OCI-LY7 (cell line): ENCODE measurements around the gene ARHGAP31.

ENCODE experiments used
- CTCF ChIP-seq: fragments of 200-600 bp; sonication (generic); conservative IDR thresholded peaks from 2 replicates; pipeline ENCODE4 v1.5.1; 2014; ENCODE audit warnings: mild to moderate bottlenecking, antibody characterized with exemption, low read length, moderate library complexity, mixed read lengths
- EZH2phosphoT487 ChIP-seq: fragments of 200-600 bp; sonication (generic); IDR thresholded peaks from 2 replicates; pipeline ENCODE4 v1.6.1; 2018; ENCODE audit warnings: low read depth, borderline replicate concordance, mild to moderate bottlenecking, mixed run types, antibody characterized with exemption, low read length, moderate library complexity, mixed read lengths

- TF ChIP-seq CTCF (no peak), EZH2phosphoT487 (no peak)
These were observed 63.0 kb downstream of the ARHGAP31 start for GRCh38 chr3:119357190-119357589.
